ENCODE results near the gene SLC28A2.

DNA sequence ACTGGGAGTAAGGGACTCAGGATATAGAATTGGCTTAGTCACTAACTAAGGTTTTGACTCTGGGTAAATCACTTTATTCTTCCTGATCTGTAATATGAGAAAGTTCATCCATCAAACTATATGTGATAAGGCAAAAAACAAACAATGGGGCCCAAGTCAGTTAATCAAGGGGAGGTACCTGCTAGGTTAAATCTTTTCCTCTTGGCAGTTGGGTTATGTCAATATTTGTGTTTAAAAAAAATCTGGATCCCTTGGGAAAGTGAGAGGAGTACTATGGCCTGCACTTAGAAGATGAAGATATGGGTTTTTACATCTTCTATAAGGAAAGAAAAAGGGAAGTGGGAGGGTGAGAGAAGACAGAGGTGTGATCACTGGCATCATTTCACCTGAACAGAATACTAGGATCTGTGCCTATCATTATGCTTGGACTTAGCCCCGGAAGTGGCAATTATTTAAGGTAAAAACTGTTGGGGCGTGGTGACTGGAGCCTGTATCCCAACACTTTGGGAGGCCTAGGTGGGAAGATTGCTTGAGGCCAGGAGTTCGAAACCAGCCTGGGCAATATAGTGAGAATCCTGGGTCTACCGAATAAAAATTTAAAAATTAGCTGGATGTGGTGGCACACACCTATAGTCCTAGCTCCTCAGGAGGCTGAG, 2.8 kb upstream of the SLC28A2 start:
- TF ChIP-seq, protein P1, sequence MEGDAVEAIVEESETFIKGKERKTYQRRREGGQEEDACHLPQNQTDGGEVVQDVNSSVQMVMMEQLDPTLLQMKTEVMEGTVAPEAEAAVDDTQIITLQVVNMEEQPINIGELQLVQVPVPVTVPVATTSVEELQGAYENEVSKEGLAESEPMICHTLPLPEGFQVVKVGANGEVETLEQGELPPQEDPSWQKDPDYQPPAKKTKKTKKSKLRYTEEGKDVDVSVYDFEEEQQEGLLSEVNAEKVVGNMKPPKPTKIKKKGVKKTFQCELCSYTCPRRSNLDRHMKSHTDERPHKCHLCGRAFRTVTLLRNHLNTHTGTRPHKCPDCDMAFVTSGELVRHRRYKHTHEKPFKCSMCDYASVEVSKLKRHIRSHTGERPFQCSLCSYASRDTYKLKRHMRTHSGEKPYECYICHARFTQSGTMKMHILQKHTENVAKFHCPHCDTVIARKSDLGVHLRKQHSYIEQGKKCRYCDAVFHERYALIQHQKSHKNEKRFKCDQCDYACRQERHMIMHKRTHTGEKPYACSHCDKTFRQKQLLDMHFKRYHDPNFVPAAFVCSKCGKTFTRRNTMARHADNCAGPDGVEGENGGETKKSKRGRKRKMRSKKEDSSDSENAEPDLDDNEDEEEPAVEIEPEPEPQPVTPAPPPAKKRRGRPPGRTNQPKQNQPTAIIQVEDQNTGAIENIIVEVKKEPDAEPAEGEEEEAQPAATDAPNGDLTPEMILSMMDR (conservative IDR thresholded peaks at IDR 0.05; ENCODE audit: low read depth, low read length) = no peak
- TF ChIP-seq EZH2 (IDR thresholded peaks at IDR 0.05; ENCODE audit: borderline replicate concordance, low read depth, low read length, poor library complexity, severe bottlenecking) = no peak
